ENCODE results near the gene PGRMC2. TPM values are rescaled to one million over a fixed set of nuclear protein-coding genes. Genes with fewer than 3 reads are reported as not detected.

The PGRMC2 gene
- total and polyA plus RNA-seq, 2 of the 8 experiments (the other 6 are each of a cell fraction or from before 2014, with no cell fraction given), result 9.5 to 85.3 TPM

- TF ChIP-seq CHD7 (IDR thresholded peaks at IDR 0.05; ENCODE audit: insufficient replicate concordance, low read length) (no peak), KDM1A (IDR thresholded peaks at IDR 0.05; ENCODE audit: borderline replicate concordance, low read length) (no peak), CHD2 (IDR thresholded peaks at IDR 0.05; ENCODE audit: low read length) (no peak), SUZ12 (IDR thresholded peaks at IDR 0.05; ENCODE audit: low read length) (no peak), ASH2L (IDR thresholded peaks at IDR 0.05; ENCODE audit: low read length) (no peak), BRCA1 (IDR thresholded peaks at IDR 0.05; ENCODE audit: low read depth, low read length) (no peak), CTBP2 (IDR thresholded peaks at IDR 0.05; ENCODE audit: borderline replicate concordance, insufficient read depth, insufficient read length, low read length) (no peak), NANOG (IDR thresholded peaks at IDR 0.05; ENCODE audit: insufficient read depth, low read depth, low read length, poor library complexity, severe bottlenecking) (no peak)
- TF ChIP-seq, protein P1, sequence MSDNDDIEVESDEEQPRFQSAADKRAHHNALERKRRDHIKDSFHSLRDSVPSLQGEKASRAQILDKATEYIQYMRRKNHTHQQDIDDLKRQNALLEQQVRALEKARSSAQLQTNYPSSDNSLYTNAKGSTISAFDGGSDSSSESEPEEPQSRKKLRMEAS (IDR thresholded peaks at IDR 0.05), result no peak
Observed at GRCh38 chr4:128247906-128248305, 39.7 kb downstream of the PGRMC2 start (continued).
